ENCODE measurements around the gene TSPAN32.

Gene TSPAN32

GRCh38 chr11:2289859-2290258 lies 12.0 kb upstream of the TSPAN32 start:
- TF ChIP-seq CTCF (IDR thresholded peaks at IDR 0.05; ENCODE audit: control insufficient read depth, insufficient read depth, low read depth, low read length, missing control alignments): no peak
- H3K4me3 ChIP-seq (ENCODE audit: control insufficient read depth, low read depth, low read length): no peak overlapping the region

GRCh38 chr11:2290351-2290841 lies 11.4 kb upstream of the TSPAN32 start:
- no peak for DNase-seq (ENCODE audit: low read depth)
- H3K4me3 ChIP-seq (ENCODE audit: control insufficient read depth, low read depth, low read length): no peak overlapping the region
- TF ChIP-seq CTCF (IDR thresholded peaks at IDR 0.05; ENCODE audit: control insufficient read depth, insufficient read depth, low read depth, low read length, missing control alignments): no peak

More at GRCh38 chr11:2289859-2290258, 12.0 kb upstream of the TSPAN32 start:
- DNase-seq (ENCODE audit: low read depth): no peak

GRCh38 chr11:2293531-2293971 lies 8.3 kb upstream of the TSPAN32 start:
- no peak overlapping the region for H3K4me3 ChIP-seq (ENCODE audit: control insufficient read depth, low read depth, low read length)
- TF ChIP-seq CTCF (IDR thresholded peaks at IDR 0.05; ENCODE audit: control insufficient read depth, insufficient read depth, low read depth, low read length, missing control alignments): no peak
- DNase-seq (ENCODE audit: low read depth): no peak

- H3K4me3 ChIP-seq (ENCODE audit: control insufficient read depth, low read depth, low read length): no peak overlapping the region
- no peak for TF ChIP-seq CTCF (IDR thresholded peaks at IDR 0.05; ENCODE audit: control insufficient read depth, insufficient read depth, low read depth, low read length, missing control alignments)
- no peak for DNase-seq (ENCODE audit: low read depth)
Observed at GRCh38 chr11:2293984-2294925, 7.6 kb upstream of the TSPAN32 start.

GRCh38 chr11:2294926-2295290 lies 6.9 kb upstream of the TSPAN32 start:
- no peak for DNase-seq (ENCODE audit: low read depth)
- TF ChIP-seq CTCF (IDR thresholded peaks at IDR 0.05; ENCODE audit: control insufficient read depth, insufficient read depth, low read depth, low read length, missing control alignments): no peak
- H3K4me3 ChIP-seq (ENCODE audit: control insufficient read depth, low read depth, low read length): no peak overlapping the region

- no peak for DNase-seq (ENCODE audit: low read depth)
- no peak for TF ChIP-seq CTCF (IDR thresholded peaks at IDR 0.05; ENCODE audit: control insufficient read depth, insufficient read depth, low read depth, low read length, missing control alignments)
- no peak overlapping the region for H3K4me3 ChIP-seq (ENCODE audit: control insufficient read depth, low read depth, low read length)
Observed at GRCh38 chr11:2295971-2296912, 5.6 kb upstream of the TSPAN32 start.
